Activated CD8-positive, alpha-beta memory T cell treated with anti-CD3 and anti-CD28 coated beads, Interleukin-2, amount 50 U/mL, for 24 hours (primary cell): ENCODE results near the gene ODF4.
"Not testable (repeated sequence)": the region's sequence is repeated elsewhere in the genome, so short reads cannot be mapped to it uniquely, and the experiment has no call there.

Experiments used
- DNase-seq: peaks from one replicate; pipeline ENCODE4 v3.0.0-alpha.2; 2020; ENCODE audit errors: extremely low read depth

ODF4 gene

GRCh38 chr17:8326511-8327302 lies 12.9 kb upstream of the ODF4 start:
- DNase-seq = no peak

GRCh38 chr17:8327303-8327649 lies 12.4 kb upstream of the ODF4 start:
- no peak for DNase-seq

GRCh38 chr17:8332128-8332527 lies 7.5 kb upstream of the ODF4 start:
- DNase-seq = no peak

GRCh38 chr17:8332688-8333087 lies 7.0 kb upstream of the ODF4 start:
- DNase-seq = no peak

GRCh38 chr17:8333281-8333680 lies 6.4 kb upstream of the ODF4 start:
- DNase-seq = no peak

- DNase-seq = no peak
Observed at GRCh38 chr17:8337802-8338752, 1.6 kb upstream of the ODF4 start.

GRCh38 chr17:8338753-8339140 lies 893 bp upstream of the ODF4 start:
- DNase-seq = no peak

GRCh38 chr17:8341456-8341855 lies 1.8 kb downstream of the ODF4 start:
- no peak for DNase-seq

- DNase-seq = no peak
Observed at GRCh38 chr17:8345052-8345690, 5.5 kb downstream of the ODF4 start.

GRCh38 chr17:8345951-8346665 lies 6.5 kb downstream of the ODF4 start:
- DNase-seq = no peak

GRCh38 chr17:8347001-8347400 lies 7.4 kb downstream of the ODF4 start:
- not testable (repeated sequence) for DNase-seq

GRCh38 chr17:8350339-8350738 lies 10.7 kb downstream of the ODF4 start:
- DNase-seq = no peak

GRCh38 chr17:8353736-8354135 lies 14.1 kb downstream of the ODF4 start:
- no peak for DNase-seq

- no peak for DNase-seq
Observed at GRCh38 chr17:8354236-8354635, 14.6 kb downstream of the ODF4 start.

GRCh38 chr17:8357910-8358309 lies 18.3 kb downstream of the ODF4 start:
- DNase-seq = no peak

GRCh38 chr17:8359769-8360168 lies 20.1 kb downstream of the ODF4 start:
- DNase-seq = no peak

GRCh38 chr17:8360260-8360659 lies 20.6 kb downstream of the ODF4 start:
- DNase-seq = no peak

- DNase-seq = no peak
Observed at GRCh38 chr17:8360751-8361150, 21.1 kb downstream of the ODF4 start.

- no peak for DNase-seq
Observed at GRCh38 chr17:8362651-8363332, 23.2 kb downstream of the ODF4 start.

- DNase-seq = no peak
Observed at GRCh38 chr17:8365143-8365542, 25.5 kb downstream of the ODF4 start.

GRCh38 chr17:8366231-8366630 lies 26.6 kb downstream of the ODF4 start:
- DNase-seq = no peak
